ENCODE measurements around the gene UFD1. TPM values are rescaled to one million over a fixed set of nuclear protein-coding genes. Genes with fewer than 3 reads are reported as not detected.
A peak's percentile ranks its signal among the peaks of the same experiment; 100 is the strongest.

Gene UFD1
- total RNA-seq, 1 donor from 2014 or later: 37.7 TPM

DNA sequence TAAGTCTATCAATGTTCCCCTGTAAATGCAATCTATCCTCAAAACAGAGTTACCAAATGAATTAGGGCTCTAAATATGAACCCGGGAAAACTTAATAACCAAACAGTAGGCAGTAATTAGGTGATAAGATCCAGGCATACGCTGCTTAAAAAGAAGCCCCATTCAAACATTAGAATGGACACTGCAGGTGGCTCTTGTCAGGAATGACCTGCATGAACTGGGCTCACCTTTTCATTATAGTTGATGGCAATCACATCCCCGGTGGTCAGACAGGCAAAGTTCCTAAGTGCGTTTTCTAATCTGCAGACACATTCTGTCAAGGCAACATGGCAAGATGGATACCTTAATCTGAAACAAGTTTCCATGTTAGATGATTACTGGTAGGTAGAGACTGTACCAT is 14.0 kb downstream of the UFD1 start:
- Mint-ChIP-seq H3K27me3 (ENCODE audit: insufficient read depth, low read depth) (no peaks in the 10 kb centered on the region), H3K9me3 (no peaks in the 10 kb centered on the region), H3K27ac (no peak overlapping the region), H3K4me3 (no peak overlapping the region), H3K36me3 (peaks cover 14% of the 10 kb centered on the region), H3K4me1 (no peaks in the 10 kb centered on the region)
- TF ChIP-seq EZH2phosphoT487 (IDR thresholded peaks at IDR 0.05) (no peak), EZH2 (IDR thresholded peaks at IDR 0.05) (no peak)
- TF ChIP-seq, protein P1, sequence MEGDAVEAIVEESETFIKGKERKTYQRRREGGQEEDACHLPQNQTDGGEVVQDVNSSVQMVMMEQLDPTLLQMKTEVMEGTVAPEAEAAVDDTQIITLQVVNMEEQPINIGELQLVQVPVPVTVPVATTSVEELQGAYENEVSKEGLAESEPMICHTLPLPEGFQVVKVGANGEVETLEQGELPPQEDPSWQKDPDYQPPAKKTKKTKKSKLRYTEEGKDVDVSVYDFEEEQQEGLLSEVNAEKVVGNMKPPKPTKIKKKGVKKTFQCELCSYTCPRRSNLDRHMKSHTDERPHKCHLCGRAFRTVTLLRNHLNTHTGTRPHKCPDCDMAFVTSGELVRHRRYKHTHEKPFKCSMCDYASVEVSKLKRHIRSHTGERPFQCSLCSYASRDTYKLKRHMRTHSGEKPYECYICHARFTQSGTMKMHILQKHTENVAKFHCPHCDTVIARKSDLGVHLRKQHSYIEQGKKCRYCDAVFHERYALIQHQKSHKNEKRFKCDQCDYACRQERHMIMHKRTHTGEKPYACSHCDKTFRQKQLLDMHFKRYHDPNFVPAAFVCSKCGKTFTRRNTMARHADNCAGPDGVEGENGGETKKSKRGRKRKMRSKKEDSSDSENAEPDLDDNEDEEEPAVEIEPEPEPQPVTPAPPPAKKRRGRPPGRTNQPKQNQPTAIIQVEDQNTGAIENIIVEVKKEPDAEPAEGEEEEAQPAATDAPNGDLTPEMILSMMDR (IDR thresholded peaks at IDR 0.05): no peak
- H3K4me3 ChIP-seq: no peak overlapping the region
- H3K36me3 ChIP-seq: no peaks in the 10 kb centered on the region
- no peaks in the 10 kb centered on the region for H3F3A ChIP-seq (ENCODE audit: low read depth)
- no peak overlapping the region for H3K27ac ChIP-seq
- H2AFZ ChIP-seq (replicated peaks): no peak overlapping the region
- H3K27me3 ChIP-seq: no peaks in the 10 kb centered on the region
- no peaks in the 10 kb centered on the region for H3K4me1 ChIP-seq
- H3K4me2 ChIP-seq: no peak overlapping the region
- H3K9me3 ChIP-seq (ENCODE audit: low read depth): no peaks in the 10 kb centered on the region
- H3K9ac ChIP-seq: peak overlapping the region; percentile 14
- no peak for DNase-seq (ENCODE audit: low spot score)
- peaks cover 15% of the 10 kb centered on the region for H4K20me1 ChIP-seq (ENCODE audit: low read depth)
- no peaks in the 10 kb centered on the region for H3K79me2 ChIP-seq (ENCODE audit: low read depth)

DNA sequence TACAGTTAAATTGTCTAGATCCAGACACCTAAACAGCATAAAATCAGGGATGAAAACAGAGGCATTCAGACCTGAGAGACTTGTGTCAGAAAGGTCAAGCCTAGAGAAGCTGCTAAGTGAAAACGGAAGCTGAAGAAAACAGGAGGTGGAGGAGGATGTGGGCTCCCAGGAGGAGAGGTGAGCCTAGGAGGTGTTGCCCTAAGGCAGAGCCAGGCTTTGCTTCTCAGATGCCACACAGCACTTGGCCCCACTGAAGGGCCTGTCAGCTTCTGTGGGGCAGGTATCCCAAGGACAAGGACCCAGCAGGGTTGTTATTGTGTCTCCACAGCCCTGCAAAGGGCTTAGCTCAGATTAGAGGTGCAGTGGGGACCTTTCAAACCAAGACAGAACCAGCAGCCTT is 14.4 kb downstream of the UFD1 start:
- TF ChIP-seq EZH2 (IDR thresholded peaks at IDR 0.05) (no peak), EZH2phosphoT487 (IDR thresholded peaks at IDR 0.05) (no peak)
- TF ChIP-seq, protein P1 (IDR thresholded peaks at IDR 0.05): no peak
- no peak overlapping the region for H2AFZ ChIP-seq (replicated peaks)
- no peak overlapping the region for H3K27ac Mint-ChIP-seq
- no peaks in the 10 kb centered on the region for H3K36me3 ChIP-seq
- H3K27me3 Mint-ChIP-seq (ENCODE audit: insufficient read depth, low read depth): no peaks in the 10 kb centered on the region
- peaks cover 15% of the 10 kb centered on the region for H4K20me1 ChIP-seq (ENCODE audit: low read depth)
- H3K27ac ChIP-seq: no peak overlapping the region
- no peaks in the 10 kb centered on the region for H3K4me1 ChIP-seq
- H3K79me2 ChIP-seq (ENCODE audit: low read depth): no peaks in the 10 kb centered on the region
- no peaks in the 10 kb centered on the region for H3K9me3 Mint-ChIP-seq
- H3K4me3 Mint-ChIP-seq: no peak overlapping the region
- no peaks in the 10 kb centered on the region for H3K27me3 ChIP-seq
- no peaks in the 10 kb centered on the region for H3F3A ChIP-seq (ENCODE audit: low read depth)
- H3K4me3 ChIP-seq: no peak overlapping the region
- DNase-seq (ENCODE audit: low spot score): peak; percentile 13
- H3K9me3 ChIP-seq (ENCODE audit: low read depth): no peaks in the 10 kb centered on the region
- H3K4me2 ChIP-seq: no peak overlapping the region
- no peaks in the 10 kb centered on the region for H3K4me1 Mint-ChIP-seq
- H3K36me3 Mint-ChIP-seq: peaks cover 13% of the 10 kb centered on the region
- H3K9ac ChIP-seq: no peak overlapping the region

DNA sequence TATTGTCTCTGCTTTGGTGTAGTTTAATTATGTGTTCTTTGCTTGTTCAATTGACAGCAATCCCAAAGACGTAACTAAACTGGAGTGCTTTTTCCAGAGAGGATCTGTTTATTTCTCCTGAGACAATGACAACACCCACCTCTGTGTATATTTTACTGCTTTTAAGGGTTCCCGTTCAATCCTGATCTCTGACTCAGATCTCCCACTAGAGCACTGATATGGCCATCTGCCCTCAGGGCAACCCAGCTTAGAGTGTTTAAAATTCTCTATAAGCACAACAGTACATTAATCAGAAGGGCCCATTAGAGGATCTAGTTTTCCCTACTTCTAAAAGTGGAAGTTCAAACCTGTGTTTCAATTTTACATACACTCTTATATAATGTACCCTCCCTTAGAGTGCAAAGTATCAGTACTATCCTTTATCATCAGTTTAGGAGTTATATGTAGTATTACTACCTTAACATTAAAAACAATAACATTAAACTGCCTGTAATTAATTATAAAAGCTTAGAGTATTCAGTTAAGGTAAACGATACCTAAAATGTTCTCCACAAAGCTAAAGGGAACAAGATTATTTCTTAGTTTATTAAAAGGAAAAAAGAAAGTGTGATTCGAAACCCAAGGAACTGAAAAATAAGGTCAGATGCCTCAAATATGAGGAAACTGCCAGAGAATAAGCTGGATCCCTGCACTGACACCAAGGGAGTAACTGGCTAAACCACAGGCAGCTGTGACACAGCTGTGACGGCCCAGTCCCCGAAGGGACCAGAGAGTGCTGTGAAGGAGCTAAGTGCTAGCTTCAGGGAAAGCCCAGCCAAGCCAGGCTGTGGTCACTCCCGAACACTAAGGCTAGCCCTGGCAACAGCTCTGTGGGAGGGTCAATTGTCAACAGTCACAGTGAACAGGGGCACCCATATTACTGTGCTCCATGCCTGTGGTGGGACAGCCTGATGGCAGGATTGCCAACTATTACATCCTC is 15.2 kb downstream of the UFD1 start:
- no peaks in the 10 kb centered on the region for H3K36me3 ChIP-seq
- no peak overlapping the region for H3K4me3 Mint-ChIP-seq

More for the DNA sequence above, 15.2 kb downstream of the UFD1 start:
- peaks cover 13% of the 10 kb centered on the region for H3K36me3 Mint-ChIP-seq
- H2AFZ ChIP-seq (replicated peaks): no peak overlapping the region
- H3K27me3 Mint-ChIP-seq (ENCODE audit: insufficient read depth, low read depth): no peaks in the 10 kb centered on the region
- no peak for DNase-seq (ENCODE audit: low spot score)
- no peak for TF ChIP-seq EZH2 (IDR thresholded peaks at IDR 0.05)
- TF ChIP-seq, protein P1 (IDR thresholded peaks at IDR 0.05): no peak
- TF ChIP-seq EZH2phosphoT487 (IDR thresholded peaks at IDR 0.05): no peak
- no peak overlapping the region for H3K27ac Mint-ChIP-seq
- H3K79me2 ChIP-seq (ENCODE audit: low read depth): no peaks in the 10 kb centered on the region
- H3K9ac ChIP-seq: no peak overlapping the region
- H3K27me3 ChIP-seq: no peaks in the 10 kb centered on the region
- H3K9me3 ChIP-seq (ENCODE audit: low read depth): no peaks in the 10 kb centered on the region
- H3K4me1 ChIP-seq: no peaks in the 10 kb centered on the region
- no peaks in the 10 kb centered on the region for H3K4me1 Mint-ChIP-seq
- no peaks in the 10 kb centered on the region for H3K9me3 Mint-ChIP-seq
- H4K20me1 ChIP-seq (ENCODE audit: low read depth): peaks cover 14% of the 10 kb centered on the region
- H3F3A ChIP-seq (ENCODE audit: low read depth): no peaks in the 10 kb centered on the region
- H3K4me2 ChIP-seq: no peak overlapping the region
- H3K4me3 ChIP-seq: no peak overlapping the region
- H3K27ac ChIP-seq: no peak overlapping the region
